Sigmoid colon (tissue), 7 donors: ENCODE results near the gene FAM83G. TPM values are rescaled to one million over a fixed set of nuclear protein-coding genes. Genes with fewer than 3 reads are reported as not detected.

Experiments used
- DNase-seq: peaks from one replicate; pipeline ENCODE4 v3.0.0-alpha.2; 2019
- H3K27ac ChIP-seq, 4 donors: fragments of 200-600 bp; sonication (generic); one replicate each; pipeline ENCODE4 v1.5.1; 2016 to 2019; ENCODE audit warnings: mild to moderate bottlenecking in 1 of 4
- H3K27me3 ChIP-seq, 3 donors: fragments of 200-600 bp; sonication (generic); one replicate each; pipeline ENCODE4 v1.5.1; 2019; ENCODE audit warnings: mild to moderate bottlenecking in 1 of 3
- H3K36me3 ChIP-seq, 4 donors: fragments of 200-600 bp; sonication (generic); one replicate each; pipeline ENCODE4 v1.5.1; 2016 to 2019
- H3K4me1 ChIP-seq, 4 donors: fragments of 200-600 bp; sonication (generic); one replicate each; pipeline ENCODE4 v1.5.1; 2017 to 2019
- H3K4me3 ChIP-seq, 4 donors: fragments of 200-600 bp; sonication (generic); one replicate each; pipeline ENCODE4 v1.5.1; 2017 to 2019; ENCODE audit warnings: mild to moderate bottlenecking in 2 of 4, moderate library complexity in 1 of 4
- H3K9me3 ChIP-seq, 4 donors: fragments of 200-600 bp in 3 of 4; sonication (generic) in 3 of 4; one replicate each; pipeline versions ENCODE4 v1.5.1 to v1.6.1; 2013 to 2019
- CTCF ChIP-seq, 4 experiments: fragments of 450-650 bp in 3 of 4; fragments of 200-600 bp in 1 of 4; IDR thresholded peaks; one replicate each; pipeline ENCODE4 v1.5.1; 2016 to 2019; ENCODE audit warnings: antibody characterized with exemption in 4 of 4, mild to moderate bottlenecking in 3 of 4, moderate library complexity in 2 of 4
- EP300 ChIP-seq, 4 donors: sonication (generic); formaldehyde crosslinking; IDR thresholded peaks; one replicate each; pipeline ENCODE4 v1.6.1; 2017; ENCODE audit warnings: antibody characterized with exemption in 4 of 4
- POLR2A ChIP-seq, 2 donors: fragments of 450-650 bp; IDR thresholded peaks; one replicate each; pipeline ENCODE4 v1.6.1; 2016; ENCODE audit warnings: antibody characterized with exemption in 2 of 2, mild to moderate bottlenecking in 2 of 2, moderate library complexity in 2 of 2
- POLR2AphosphoS5 ChIP-seq, 4 donors: sonication (generic); formaldehyde crosslinking; IDR thresholded peaks; one replicate each; pipeline ENCODE4 v1.6.1; 2017; ENCODE audit warnings: antibody characterized with exemption in 4 of 4
- WGBS, 2 donors: extraction: QIAGEN DNeasy Blood & Tissue Kit; methylation state at CpG; one replicate each; pipeline ENCODE4 v1.1.7; 2013; 5-methylcytosine and 5-hydroxymethylcytosine counted together
- intact Hi-C: fragments of 100-400 bp; cut with DNase I; formaldehyde crosslinking; loops from one replicate; pipeline ENCODE4 v1.15.1; 2023
- polyA plus RNA-seq, 3 donors: library from polyadenylated mRNA; stranded (reverse); fragments of 200-250 nt; gene quantifications; one replicate each; pipeline ENCODE4 v1.2.3, GENCODE V29; 2013
- total RNA-seq, 4 donors: library from RNA; depleted of rRNA; stranded (reverse); fragments of >200 nt; gene quantifications; one replicate each; pipeline ENCODE4 v1.1.0, GENCODE V29; 2016
- donor health status: healthy with polysubstance abuse.
- donor health status: Bipolar disorder and iron deficiency.
- donor health status: healthy.

Gene FAM83G
- total and polyA plus RNA-seq, 7 donors: 2.3 to 23.8 (median 2.9) TPM

DNA sequence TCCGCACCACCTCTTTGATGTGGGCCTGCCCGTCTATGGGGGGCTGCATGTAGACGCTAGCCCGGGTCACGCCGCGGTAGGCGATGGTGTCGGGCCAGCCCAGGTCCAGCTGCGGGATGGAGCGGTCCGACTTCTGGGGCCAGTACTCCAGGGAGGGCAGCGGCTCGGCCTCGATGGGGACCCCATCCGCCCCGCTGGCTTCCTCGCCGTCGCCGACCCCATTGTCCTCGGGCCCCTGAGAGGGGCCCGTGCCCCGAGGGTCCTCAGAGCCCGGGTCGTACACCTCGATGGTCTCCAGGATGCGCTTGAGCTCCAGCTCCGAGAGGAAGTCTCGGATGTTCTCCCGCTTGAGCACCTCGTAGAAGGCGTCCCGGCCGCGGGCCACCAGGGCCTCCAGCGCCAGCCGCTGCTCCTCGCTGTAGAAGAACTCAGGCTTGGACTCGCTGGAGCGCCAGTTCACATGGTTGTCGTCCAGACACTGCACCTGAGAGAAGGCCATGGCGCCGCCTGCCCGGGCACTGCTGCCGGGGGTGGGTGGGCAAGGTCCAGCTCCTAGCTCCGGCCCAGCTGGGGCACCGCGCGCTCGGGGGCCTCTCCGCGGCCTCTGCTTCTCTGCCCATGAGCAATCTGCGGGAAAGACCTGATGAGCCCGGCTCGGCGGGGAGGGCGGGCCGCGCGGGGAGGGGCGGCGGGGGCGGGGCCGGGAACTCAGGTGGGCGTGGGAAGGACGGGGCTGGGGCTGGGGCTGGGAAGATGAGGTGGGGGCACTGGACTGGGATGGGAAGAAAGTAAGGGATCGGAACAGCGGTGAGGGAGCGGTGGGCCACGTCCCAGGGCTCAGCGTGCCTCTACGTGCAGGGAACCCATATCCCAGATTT is 782 bp downstream of the FAM83G start:
- peaks cover 0 to 16% (median 13%) of the 10 kb centered on the region in 4 donors for H3K4me1 ChIP-seq
- peak overlapping the region; percentile 64 to 77 (median 70) for H3K27ac ChIP-seq
- TF ChIP-seq EP300 (IDR thresholded peaks at IDR 0.05) (no peak), CTCF (IDR thresholded peaks at IDR 0.05) (no peak), POLR2A (IDR thresholded peaks at IDR 0.05) (no peak), POLR2AphosphoS5 (IDR thresholded peaks at IDR 0.05) (no peak)
- intact Hi-C loops: no loop called here
- no peaks in the 10 kb centered on the region for H3K36me3 ChIP-seq
- no peaks in the 10 kb centered on the region for H3K27me3 ChIP-seq
- 8 to 22% methylated on average over 73 of the region's 73 CpGs for WGBS, 2 donors
- no peaks in the 10 kb centered on the region for H3K9me3 ChIP-seq
- no peak for DNase-seq
- peak overlapping the region; percentile 47 to 69 (median 64) for H3K4me3 ChIP-seq

DNA sequence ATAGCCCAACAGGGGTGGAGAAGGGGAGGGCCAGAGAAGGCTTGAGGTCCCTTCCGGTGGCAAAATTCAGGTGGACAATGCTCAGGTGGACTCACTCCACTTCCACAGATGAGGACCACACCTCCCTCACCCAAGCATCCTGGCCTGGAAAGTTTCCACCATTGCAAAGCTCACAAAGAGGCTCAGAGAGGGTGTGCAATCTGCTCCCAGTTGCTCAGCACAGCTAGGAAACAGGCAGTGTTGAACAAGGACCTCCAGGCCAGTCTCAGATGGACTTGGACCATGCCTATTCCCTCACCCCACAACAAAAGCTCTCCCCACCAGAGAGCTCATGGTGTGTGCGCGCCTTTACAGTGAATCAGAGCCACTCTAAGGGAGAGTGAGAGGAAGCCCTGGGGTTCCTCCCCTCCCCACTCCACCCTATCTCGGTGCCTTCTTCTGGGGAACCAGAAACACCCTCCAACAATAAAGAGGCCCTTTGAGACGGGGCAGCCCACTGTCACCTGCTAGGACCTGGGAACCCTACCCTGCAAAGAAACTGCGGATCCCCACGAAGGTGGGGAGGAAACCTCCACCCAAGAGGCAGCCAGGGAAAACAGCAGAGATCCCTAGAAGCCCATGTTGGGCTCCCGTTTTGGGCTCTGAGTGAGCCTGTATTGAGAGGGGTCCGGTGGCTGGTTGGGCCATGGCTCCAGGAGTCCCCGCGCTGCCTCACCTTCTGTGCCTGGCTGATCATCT is 1.6 kb downstream of the FAM83G start:
- Histone ChIP-seq H3K4me3 (no peak overlapping the region), H3K36me3 (no peaks in the 10 kb centered on the region), H3K9me3 (no peaks in the 10 kb centered on the region), H3K27ac (peak overlapping the region in 3 of 4 donors; percentile 64 to 74 (median 66)), H3K4me1 (peaks cover 0 to 16% (median 13%) of the 10 kb centered on the region in 4 donors), H3K27me3 (no peaks in the 10 kb centered on the region)
- TF ChIP-seq POLR2AphosphoS5 (IDR thresholded peaks at IDR 0.05): no peak
- TF ChIP-seq CTCF (IDR thresholded peaks at IDR 0.05): no peak
- no peak for TF ChIP-seq POLR2A (IDR thresholded peaks at IDR 0.05)
- no peak for TF ChIP-seq EP300 (IDR thresholded peaks at IDR 0.05)
- DNase-seq: no peak
- 42 to 72% methylated on average over 11 of the region's 11 CpGs for WGBS, 2 donors
- intact Hi-C loops: no loop called here

DNA sequence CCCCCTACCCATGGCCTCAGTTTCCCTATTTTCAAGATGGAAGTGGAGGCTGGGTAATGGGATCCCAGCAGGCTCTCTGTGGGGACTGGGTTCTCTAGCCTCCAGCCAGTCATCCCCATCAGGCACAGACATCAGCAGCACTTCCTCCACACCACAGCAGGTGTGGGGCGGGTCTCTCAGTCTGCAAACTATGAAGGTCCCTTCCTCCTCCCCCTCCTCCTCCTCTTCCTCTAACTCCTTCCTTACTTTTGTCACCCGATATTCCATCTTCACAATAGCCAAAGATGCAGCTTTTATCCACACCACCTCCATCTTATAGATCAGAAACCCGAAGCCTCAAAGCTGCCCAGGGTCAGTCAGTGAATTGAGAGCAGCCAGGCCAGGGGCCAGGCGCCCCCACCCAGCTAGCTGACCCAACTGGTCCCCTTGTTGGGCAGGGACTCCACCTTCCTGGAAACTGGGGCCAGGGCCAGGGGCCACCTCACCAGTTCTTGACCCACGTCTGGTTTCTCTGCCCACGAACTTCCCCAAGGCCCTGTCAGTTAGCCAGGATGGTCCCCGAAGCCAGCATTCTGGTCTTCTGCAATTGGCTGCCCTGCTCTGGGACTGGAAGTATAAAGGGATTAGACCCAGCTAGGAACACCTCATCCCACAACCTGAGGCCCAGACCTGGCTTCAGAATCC is 2.5 kb downstream of the FAM83G start:
- Histone ChIP-seq H3K27me3 (no peaks in the 10 kb centered on the region), H3K27ac (no peak overlapping the region), H3K4me1 (peaks cover 0 to 16% (median 13%) of the 10 kb centered on the region in 4 donors), H3K4me3 (no peak overlapping the region), H3K36me3 (no peaks in the 10 kb centered on the region), H3K9me3 (no peaks in the 10 kb centered on the region)
- 52 to 64% methylated on average over 7 of the region's 7 CpGs for WGBS, 2 donors
- DNase-seq: no peak
- no peak for TF ChIP-seq CTCF (IDR thresholded peaks at IDR 0.05)
- no peak for TF ChIP-seq EP300 (IDR thresholded peaks at IDR 0.05)
- no peak for TF ChIP-seq POLR2A (IDR thresholded peaks at IDR 0.05)
- no peak for TF ChIP-seq POLR2AphosphoS5 (IDR thresholded peaks at IDR 0.05)
- intact Hi-C loops: no loop called here

GRCh38 chr17:19000531-19001325 is 3.8 kb downstream of the FAM83G start:
- Histone ChIP-seq H3K27me3 (no peaks in the 10 kb centered on the region), H3K9me3 (no peaks in the 10 kb centered on the region), H3K36me3 (no peaks in the 10 kb centered on the region), H3K27ac (no peak overlapping the region), H3K4me1 (peaks cover 0 to 16% (median 13%) of the 10 kb centered on the region in 4 donors), H3K4me3 (no peak overlapping the region)
- 59 to 77% methylated on average over 17 of the region's 17 CpGs for WGBS, 2 donors
- no peak for DNase-seq
- TF ChIP-seq POLR2A (IDR thresholded peaks at IDR 0.05) (no peak), EP300 (IDR thresholded peaks at IDR 0.05) (no peak), POLR2AphosphoS5 (IDR thresholded peaks at IDR 0.05) (no peak), CTCF (IDR thresholded peaks at IDR 0.05) (no peak)
- intact Hi-C loops: no loop called here
